NCI-H748 (cell line): ENCODE data around the gene CDK18.
"Not testable (repeated sequence)": the region's sequence is repeated elsewhere in the genome, so short reads cannot be mapped to it uniquely, and the experiment has no call there.

Experiments used
- DNase-seq: peaks from one replicate; lab custom pipeline; 2025; ENCODE audit not compliant: unreplicated experiment; lab: John Stamatoyannopoulos, UW

CDK18 gene

DNA sequence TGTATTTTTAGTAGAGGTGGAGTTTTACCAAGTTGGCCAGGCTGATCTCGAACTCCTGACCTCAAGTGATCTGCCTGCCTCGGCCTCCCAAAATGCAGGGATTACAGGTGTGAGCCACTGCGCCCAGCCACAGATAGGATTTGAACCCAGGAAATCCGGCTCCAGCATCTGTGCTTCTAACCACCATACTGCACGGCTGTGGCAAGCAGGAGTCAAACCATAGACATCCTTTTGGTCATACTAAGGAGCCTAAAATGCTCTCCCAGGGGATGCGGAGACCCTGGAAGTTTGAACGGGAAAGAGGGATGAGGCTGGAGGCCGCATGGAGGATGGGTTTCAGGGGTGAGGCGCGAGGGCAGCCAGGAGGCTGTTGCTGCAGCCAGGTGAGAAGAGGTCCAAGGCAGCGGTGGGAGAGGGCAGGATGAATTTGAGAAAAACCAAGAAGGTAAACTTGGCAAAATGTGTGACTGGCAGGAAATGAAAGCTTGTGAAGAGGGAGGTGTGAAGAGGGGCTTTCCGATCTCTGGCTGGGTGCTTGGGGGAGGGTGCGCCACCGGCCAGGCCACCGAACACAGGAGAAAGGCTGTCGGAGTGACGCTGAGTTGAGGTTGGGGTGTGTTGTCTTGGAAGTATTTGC, 24.0 kb upstream of the CDK18 start:
- DNase-seq, result no peak

DNA sequence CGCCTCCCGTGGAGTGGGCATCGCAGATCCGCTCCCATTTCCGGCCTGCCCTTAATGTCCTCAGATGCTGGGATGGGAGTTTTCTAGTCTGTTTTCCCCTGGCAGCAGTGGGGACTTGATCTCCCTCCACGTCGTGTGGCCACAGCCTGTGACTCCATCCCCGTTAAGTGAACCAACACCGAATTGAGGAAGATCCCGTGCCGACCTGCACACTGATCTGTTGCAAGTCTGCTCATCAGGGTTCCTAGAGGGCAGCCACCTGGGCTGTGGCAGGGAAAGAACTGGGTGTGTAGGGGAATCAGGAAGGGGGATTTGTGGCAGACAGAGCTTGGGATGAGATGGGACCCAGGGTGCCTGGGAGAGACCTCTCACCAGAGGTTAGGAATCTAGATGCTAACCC, 23.3 kb upstream of the CDK18 start:
- no peak for DNase-seq

DNA sequence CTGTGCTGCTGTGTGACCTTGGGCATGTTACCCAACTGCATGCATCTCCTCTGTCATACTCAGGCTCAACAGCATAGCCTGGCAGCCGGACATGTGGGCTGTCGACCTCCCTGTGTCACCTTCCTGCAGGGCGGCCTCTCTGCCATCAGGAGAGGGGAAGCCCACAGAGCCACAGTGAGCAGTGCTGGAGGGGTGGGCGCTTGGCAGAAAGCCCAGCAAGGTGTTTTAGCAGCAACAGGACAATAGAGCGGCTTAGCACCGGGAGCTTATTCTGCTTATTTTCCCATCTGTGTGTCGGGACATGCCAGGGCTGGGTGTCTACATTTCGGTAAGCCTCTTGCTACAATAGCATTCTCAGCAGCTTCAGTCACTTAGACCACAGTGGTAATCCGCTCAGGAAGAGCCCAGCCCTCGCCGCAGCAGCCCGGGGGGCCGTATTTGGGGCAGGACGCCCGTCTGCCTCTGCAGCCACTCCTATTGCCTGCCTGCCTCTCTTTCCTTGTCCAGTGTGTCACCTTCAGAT, 22.8 kb upstream of the CDK18 start:
- DNase-seq, result peak; percentile 28

- not testable (repeated sequence) for DNase-seq
Measured at GRCh38 chr1:205482587-205482986, 21.9 kb upstream of the CDK18 start.

GRCh38 chr1:205483372-205483771, 21.1 kb upstream of the CDK18 start:
- DNase-seq, result no peak

GRCh38 chr1:205484985-205485967, 19.2 kb upstream of the CDK18 start:
- peak; percentile 76 for DNase-seq

DNA sequence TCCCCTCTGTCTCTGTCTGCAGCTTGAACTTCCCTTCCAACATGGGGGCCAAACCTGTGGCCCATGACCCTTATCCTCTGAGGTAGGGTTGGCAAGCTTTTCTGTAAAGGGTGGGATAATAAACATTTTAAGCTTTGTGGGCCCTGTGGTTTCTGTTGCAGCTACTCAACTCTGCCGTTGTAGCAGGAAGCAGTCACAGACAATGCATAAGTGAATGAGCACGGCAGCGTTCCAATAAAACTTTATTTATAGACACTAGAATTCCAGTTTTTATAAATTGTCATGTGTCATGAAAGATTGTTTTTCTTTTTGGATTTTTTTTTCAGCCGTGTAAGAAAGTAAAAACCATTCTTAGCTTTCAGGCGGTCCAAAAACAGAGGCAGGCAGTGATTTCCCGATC, 18.2 kb upstream of the CDK18 start:
- no peak for DNase-seq

DNA sequence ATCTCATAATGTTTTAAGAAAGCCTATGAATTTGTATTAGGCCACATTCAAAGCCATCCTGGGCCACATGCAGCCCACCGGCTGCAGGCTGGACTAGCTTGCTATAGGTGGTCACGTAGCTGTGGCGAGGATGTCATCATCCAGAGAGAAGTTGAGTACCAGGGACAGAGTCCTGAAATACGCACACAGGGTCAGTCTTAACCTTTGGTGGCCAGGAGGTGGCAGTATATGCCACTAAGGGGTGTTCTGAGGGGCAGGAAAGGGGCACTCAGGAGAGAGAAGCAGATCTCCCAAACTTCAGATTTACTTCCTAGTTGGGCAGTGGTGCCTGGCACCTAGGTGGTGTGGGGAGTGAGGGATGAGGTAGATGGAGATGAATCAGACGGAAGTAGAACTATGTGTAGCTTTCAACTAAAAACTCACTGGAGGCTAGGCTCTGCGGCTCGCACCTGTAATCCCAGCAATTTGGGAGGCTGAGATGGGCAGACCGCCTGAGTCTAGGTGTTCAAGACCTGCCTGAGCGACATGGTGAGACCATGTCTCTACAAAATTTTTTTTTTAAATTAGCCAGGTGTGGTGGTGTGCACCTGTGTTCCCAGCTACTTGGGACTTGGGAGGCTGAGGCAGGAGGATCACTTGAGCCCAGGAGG, 16.3 kb upstream of the CDK18 start:
- DNase-seq, result peak; percentile 56

DNA sequence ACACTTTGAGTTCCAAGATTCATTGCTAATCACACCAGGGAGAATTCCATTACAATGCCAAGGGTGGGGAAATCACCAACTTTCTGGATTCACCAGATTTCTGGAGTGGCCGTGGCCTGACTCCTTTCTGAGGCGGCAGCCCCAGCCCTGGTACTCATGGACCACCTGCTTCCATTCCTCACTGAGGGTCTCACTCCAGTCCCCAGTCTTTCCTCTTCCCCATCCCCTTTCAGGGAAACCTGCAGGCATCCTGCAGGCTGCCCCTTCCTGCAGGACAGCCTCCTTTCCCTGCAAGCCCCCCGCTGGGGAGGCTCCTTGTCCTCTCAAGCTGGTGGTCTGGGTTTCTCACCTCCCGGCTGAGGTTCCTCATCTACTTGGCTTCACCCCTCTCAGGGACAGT, 12.7 kb upstream of the CDK18 start:
- DNase-seq, result no peak

GRCh38 chr1:205492201-205492667, 12.2 kb upstream of the CDK18 start:
- peak; percentile 70 for DNase-seq

- no peak for DNase-seq
Measured at GRCh38 chr1:205492774-205493173, 11.7 kb upstream of the CDK18 start.

DNA sequence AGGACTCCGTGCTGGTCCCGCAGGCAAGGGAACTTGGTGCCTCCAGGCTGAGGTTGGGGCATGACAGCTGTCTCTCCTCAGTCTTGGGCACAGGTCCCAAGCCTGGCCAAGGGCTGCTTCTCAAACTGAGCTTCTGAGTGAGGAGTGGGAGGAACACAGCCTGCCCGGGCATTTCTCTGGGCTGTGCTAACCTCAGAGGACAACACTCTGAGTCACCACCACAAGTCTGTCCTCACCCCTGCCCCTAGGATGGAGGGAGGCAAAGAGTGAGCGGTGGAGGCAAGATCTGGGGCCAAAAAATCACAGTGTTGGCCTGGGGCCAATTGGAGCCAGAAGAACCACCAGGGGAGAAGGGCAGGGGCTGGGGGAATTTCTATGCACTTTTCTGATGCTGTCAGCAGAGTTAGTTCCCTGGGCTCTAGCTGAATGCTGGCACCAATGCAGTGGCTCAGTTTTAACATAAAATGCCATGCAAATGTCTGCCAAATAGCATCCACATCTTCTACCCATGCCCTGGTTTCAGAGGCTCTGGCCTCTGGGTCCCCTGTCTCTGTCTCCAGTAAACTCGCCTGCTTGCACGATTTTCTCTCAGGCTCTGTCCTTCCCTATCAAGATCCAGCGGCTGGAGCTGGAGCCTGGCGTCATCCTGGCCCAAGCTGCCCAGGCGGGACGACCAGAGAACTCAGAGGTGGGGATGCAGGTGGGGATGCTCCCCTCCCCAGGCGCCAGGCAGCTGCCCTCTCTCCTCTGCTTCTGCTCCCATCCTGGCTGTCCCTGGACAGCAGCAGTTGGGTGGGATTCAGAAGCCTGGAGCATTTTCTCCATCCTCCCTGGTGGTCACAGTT, 11.0 kb upstream of the CDK18 start:
- DNase-seq, result no peak

GRCh38 chr1:205494115-205494514, 10.4 kb upstream of the CDK18 start:
- no peak for DNase-seq

- DNase-seq, result peak; percentile 80
Measured at GRCh38 chr1:205495237-205495823, 9.1 kb upstream of the CDK18 start.

- DNase-seq, result peak; percentile 5
Measured at GRCh38 chr1:205496661-205497060, 7.8 kb upstream of the CDK18 start.

DNA sequence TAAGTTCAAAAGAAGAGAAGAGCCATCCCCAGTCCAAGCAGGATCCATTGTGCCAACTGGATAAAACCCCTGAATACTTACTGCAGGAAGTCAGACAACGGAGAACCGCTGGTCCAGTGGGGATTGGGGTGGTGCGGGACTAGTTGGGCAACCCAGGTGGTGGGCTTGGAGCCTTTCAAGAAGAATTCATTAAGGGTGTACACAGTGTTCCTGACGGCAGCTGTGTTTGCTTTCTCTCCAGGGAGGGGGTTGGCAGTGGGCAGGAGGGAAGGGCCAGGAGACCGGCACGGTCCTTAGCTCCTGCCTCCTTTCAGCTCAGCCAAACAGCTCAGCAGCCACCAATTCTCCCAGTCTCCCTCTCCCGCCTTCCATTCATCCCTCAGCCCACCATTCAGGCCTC, 7.1 kb upstream of the CDK18 start:
- DNase-seq, result peak; percentile 76

- no peak for DNase-seq
Measured at GRCh38 chr1:205499789-205500188, 4.7 kb upstream of the CDK18 start.

DNA sequence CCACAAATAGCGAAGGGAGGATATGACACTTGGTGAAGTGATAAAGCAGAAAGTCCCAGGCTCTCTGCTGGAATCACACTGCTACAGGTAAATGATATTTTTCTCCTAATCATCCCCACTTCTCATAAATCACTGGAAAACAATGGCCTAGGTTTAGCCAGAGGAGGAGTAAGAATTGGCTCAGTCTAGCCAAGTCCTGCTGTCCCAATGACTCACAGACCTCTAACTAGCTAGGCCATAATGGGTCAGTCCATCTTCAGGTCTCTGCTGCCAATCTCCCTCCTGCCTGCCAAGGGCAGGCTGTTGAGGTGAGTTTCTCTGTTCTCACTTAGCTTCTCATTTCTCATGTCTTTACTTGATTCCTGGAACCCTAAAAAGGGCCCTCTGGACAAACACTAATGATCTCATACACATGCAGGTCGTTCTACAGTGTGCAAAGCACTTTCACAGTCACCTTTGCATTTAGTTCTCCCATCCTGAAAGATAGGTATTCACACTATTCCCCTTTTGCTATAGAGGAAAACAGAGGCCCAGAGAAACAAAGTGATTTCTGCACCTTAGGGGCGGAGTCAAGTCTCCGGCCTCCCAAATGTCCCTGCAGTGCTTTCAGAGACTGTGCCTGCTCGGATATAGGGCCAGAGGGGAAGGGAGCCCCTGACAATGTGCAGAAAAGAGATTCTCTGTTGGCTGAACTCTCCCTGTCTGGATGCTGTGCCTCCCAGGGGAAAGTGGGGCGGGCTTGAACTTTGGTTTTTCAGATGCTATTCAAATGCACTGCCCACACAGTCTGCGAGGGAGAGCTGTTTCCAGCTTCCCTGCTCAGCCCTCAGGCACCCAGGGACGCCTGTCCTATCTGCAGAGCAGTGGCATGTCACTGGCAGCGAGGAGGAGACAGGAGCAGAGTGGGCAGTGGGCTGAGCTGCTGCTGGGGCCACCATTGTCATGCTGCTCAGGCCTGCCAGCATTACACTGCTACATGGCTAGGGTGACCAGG, 3.9 kb upstream of the CDK18 start:
- DNase-seq, result no peak
